ENCODE data around the gene EPM2A. TPM values are rescaled to one million over a fixed set of nuclear protein-coding genes. Genes with fewer than 3 reads are reported as not detected.
A peak's percentile ranks its signal among the peaks of the same experiment; 100 is the strongest.

Gene EPM2A
- total RNA-seq, 1 donor from 2014 or later: 7.6 TPM

- no peak for TF ChIP-seq CTCF (IDR thresholded peaks at IDR 0.05)
- peaks cover 0 to 8% of the 10 kb centered on the region in 2 donors for H3K4me1 ChIP-seq
- no peaks in the 10 kb centered on the region for H3K36me3 ChIP-seq
- H3K4me3 ChIP-seq: no peak overlapping the region
- no peak for DNase-seq (ENCODE audit: low spot score in 2 of 2)
- H3K9me3 ChIP-seq: peaks cover 3 to 7% of the 10 kb centered on the region in 2 donors
- peak overlapping the region in 1 of 2 donors; percentile 5 for H3K27ac ChIP-seq
- intact Hi-C loops (cut with DNase I): no loop called here
- no peaks in the 10 kb centered on the region for H3K27me3 ChIP-seq
Observed at GRCh38 chr6:145722190-145722589, 13.1 kb downstream of the EPM2A start.

- no peak for DNase-seq (ENCODE audit: low spot score in 2 of 2)
- Histone ChIP-seq H3K27ac (no peak overlapping the region), H3K4me1 (peaks cover 0 to 8% of the 10 kb centered on the region in 2 donors), H3K4me3 (no peak overlapping the region), H3K27me3 (no peaks in the 10 kb centered on the region), H3K9me3 (peaks cover 3 to 7% of the 10 kb centered on the region in 2 donors), H3K36me3 (no peaks in the 10 kb centered on the region)
- no peak for TF ChIP-seq CTCF (IDR thresholded peaks at IDR 0.05)
- intact Hi-C loops (cut with DNase I): no loop called here
Observed at GRCh38 chr6:145721144-145721543, 14.2 kb downstream of the EPM2A start.

GRCh38 chr6:145715426-145715825 is 19.9 kb downstream of the EPM2A start:
- Histone ChIP-seq H3K27ac (no peak overlapping the region), H3K27me3 (no peaks in the 10 kb centered on the region), H3K36me3 (no peaks in the 10 kb centered on the region), H3K4me1 (no peaks in the 10 kb centered on the region), H3K4me3 (no peak overlapping the region), H3K9me3 (no peaks in the 10 kb centered on the region)
- TF ChIP-seq CTCF (IDR thresholded peaks at IDR 0.05): no peak
- DNase-seq (ENCODE audit: low spot score in 2 of 2): no peak
- intact Hi-C loops (cut with DNase I): no loop called here

- no peak overlapping the region for H3K4me3 ChIP-seq
- H3K9me3 ChIP-seq: no peaks in the 10 kb centered on the region
- intact Hi-C loops (cut with DNase I): no loop called here
- no peaks in the 10 kb centered on the region for H3K4me1 ChIP-seq
- no peak overlapping the region for H3K27ac ChIP-seq
- H3K36me3 ChIP-seq: no peaks in the 10 kb centered on the region
- no peak for TF ChIP-seq CTCF (IDR thresholded peaks at IDR 0.05)
- H3K27me3 ChIP-seq: no peaks in the 10 kb centered on the region
- no peak for DNase-seq (ENCODE audit: low spot score in 2 of 2)
Observed at GRCh38 chr6:145714731-145715130, 20.6 kb downstream of the EPM2A start.

GRCh38 chr6:145713773-145714172 is 21.5 kb downstream of the EPM2A start:
- H3K36me3 ChIP-seq: no peaks in the 10 kb centered on the region
- no peak for TF ChIP-seq CTCF (IDR thresholded peaks at IDR 0.05)
- no peaks in the 10 kb centered on the region for H3K9me3 ChIP-seq
- no peak for DNase-seq (ENCODE audit: low spot score in 2 of 2)
- H3K4me3 ChIP-seq: no peak overlapping the region
- no peak overlapping the region for H3K27ac ChIP-seq
- no peaks in the 10 kb centered on the region for H3K4me1 ChIP-seq
- no peaks in the 10 kb centered on the region for H3K27me3 ChIP-seq
- intact Hi-C loops (cut with DNase I): no loop called here

- no peaks in the 10 kb centered on the region for H3K9me3 ChIP-seq
- DNase-seq (ENCODE audit: low spot score in 2 of 2): no peak
- H3K4me3 ChIP-seq: no peak overlapping the region
- intact Hi-C loops (cut with DNase I): no loop called here
- no peaks in the 10 kb centered on the region for H3K4me1 ChIP-seq
- no peaks in the 10 kb centered on the region for H3K27me3 ChIP-seq
- no peaks in the 10 kb centered on the region for H3K36me3 ChIP-seq
- H3K27ac ChIP-seq: no peak overlapping the region
- TF ChIP-seq CTCF (IDR thresholded peaks at IDR 0.05): no peak
Observed at GRCh38 chr6:145711372-145711771, 23.9 kb downstream of the EPM2A start.

All from ascending aorta (tissue), 2 donors.